HG02840 (cell line): Measurements from ENCODE around the gene CENPP.

Experiments used
- ATAC-seq: cut with Tn5 transposase; IDR thresholded peaks from one replicate; pipeline ENCODE4 v1.9.1; 2021; ENCODE audit warnings: mild to moderate bottlenecking, moderate library complexity, moderate number of reproducible peaks; ENCODE audit not compliant: unreplicated experiment, low FRiP score

CENPP gene

GRCh38 chr9:92648474-92648971 is 322.8 kb downstream of the CENPP start:
- no peak for ATAC-seq

- no peak for ATAC-seq
Observed at GRCh38 chr9:92649007-92649406, 323.3 kb downstream of the CENPP start.

GRCh38 chr9:92650296-92650695 is 324.5 kb downstream of the CENPP start:
- no peak for ATAC-seq

GRCh38 chr9:92650839-92651621 is 325.3 kb downstream of the CENPP start:
- no peak for ATAC-seq

GRCh38 chr9:92652461-92652860 is 326.7 kb downstream of the CENPP start:
- no peak for ATAC-seq

GRCh38 chr9:92654481-92655301 is 328.9 kb downstream of the CENPP start:
- ATAC-seq = no peak

GRCh38 chr9:92655366-92655765 is 329.6 kb downstream of the CENPP start:
- ATAC-seq = no peak

- ATAC-seq = no peak
Observed at GRCh38 chr9:92655896-92656536, 330.3 kb downstream of the CENPP start.

- ATAC-seq = no peak
Observed at GRCh38 chr9:92656537-92656925, 330.8 kb downstream of the CENPP start.

- ATAC-seq = no peak
Observed at GRCh38 chr9:92657296-92658094, 331.7 kb downstream of the CENPP start.

GRCh38 chr9:92658176-92658575 is 332.4 kb downstream of the CENPP start:
- no peak for ATAC-seq

GRCh38 chr9:92658611-92659010 is 332.9 kb downstream of the CENPP start:
- ATAC-seq = no peak

GRCh38 chr9:92659601-92660000 is 333.8 kb downstream of the CENPP start:
- no peak for ATAC-seq

GRCh38 chr9:92660266-92660665 is 334.5 kb downstream of the CENPP start:
- ATAC-seq = no peak

GRCh38 chr9:92661127-92661526 is 335.4 kb downstream of the CENPP start:
- ATAC-seq = no peak

GRCh38 chr9:92661743-92662142 is 336.0 kb downstream of the CENPP start:
- no peak for ATAC-seq

- ATAC-seq = no peak
Observed at GRCh38 chr9:92663126-92663525, 337.4 kb downstream of the CENPP start.

GRCh38 chr9:92663951-92664350 is 338.2 kb downstream of the CENPP start:
- no peak for ATAC-seq

- ATAC-seq = no peak
Observed at GRCh38 chr9:92664394-92665152, 338.8 kb downstream of the CENPP start.

GRCh38 chr9:92665836-92666235 is 340.1 kb downstream of the CENPP start:
- no peak for ATAC-seq
